AG04449 (cell line): ENCODE results near the gene LRMDA.

Source experiments
- CTCF ChIA-PET: fragments of 350-600 bp; formaldehyde crosslinking; extraction: SDS; loops from one replicate; lab custom pipeline; 2021; ENCODE audit warnings: antibody characterized with exemption; lab: Yijun Ruan, JAX
- POLR2A ChIA-PET: fragments of 400-600, 350-600 bp; formaldehyde crosslinking; extraction: SDS; loops from one replicate; lab custom pipeline; 2020; ENCODE audit warnings: antibody characterized with exemption, inconsistent platforms; lab: Yijun Ruan, JAX
- DNase-seq: peaks from one replicate; pipeline ENCODE4 v3.0.0-alpha.2; 2010; ENCODE audit warnings: low read depth, low spot score
- H3K4me3 ChIP-seq: 2 replicates; pipeline ENCODE4 v1.5.1; 2011; ENCODE audit warnings: low read depth, mild to moderate bottlenecking, control low read depth, low read length
- TF ChIP-seq, protein P1 (sequence below): IDR thresholded peaks from one replicate; pipeline ENCODE4 v1.5.1; 2011; ENCODE audit warnings: mild to moderate bottlenecking, moderate library complexity, low read length, control low read depth, inconsistent platforms; ENCODE audit not compliant: insufficient read depth; ENCODE audit errors: missing control alignments

The LRMDA gene

DNA sequence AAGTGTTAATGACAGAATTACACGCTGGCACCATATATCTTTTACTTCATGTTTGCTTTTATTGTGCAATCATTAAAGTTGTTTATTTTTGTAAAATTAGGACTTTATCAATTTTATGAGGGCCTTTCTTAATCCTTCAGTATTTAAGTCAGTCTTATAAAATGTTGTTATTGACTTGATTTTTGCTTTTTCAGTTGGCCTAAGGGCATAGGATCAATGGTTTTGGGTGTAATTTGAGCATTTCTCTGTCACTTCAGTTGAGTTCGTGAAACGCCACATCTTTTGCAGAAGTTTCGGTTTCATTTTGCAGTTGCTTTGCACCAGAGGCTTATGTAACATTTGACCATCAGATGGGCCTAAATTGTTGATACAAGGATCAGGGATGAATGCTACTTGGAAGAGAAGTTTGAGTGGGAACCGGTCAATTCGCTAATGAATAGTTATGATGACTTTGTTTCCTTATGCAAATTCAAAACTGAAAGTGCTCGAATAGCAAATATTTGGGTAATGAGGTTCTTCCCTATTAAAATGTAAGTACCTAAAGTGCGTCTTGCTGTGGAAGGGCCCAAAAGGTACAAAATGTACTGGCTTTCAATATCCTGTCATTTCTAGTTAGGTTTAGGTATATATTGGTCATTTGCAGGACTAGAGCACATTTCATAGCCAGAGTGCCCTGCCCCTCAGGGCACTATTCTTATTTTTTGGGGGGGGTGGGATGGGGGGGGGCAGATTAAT lies 340.9 kb downstream of the LRMDA start:
- CTCF ChIA-PET = interaction anchor here (1.4 kb wide), 1 partner anchor 1233 kb away, joined by 4 read pairs; no protein-coding TSS in a partner anchor
- DNase-seq = no peak
- POLR2A ChIA-PET = no interaction called here
- TF ChIP-seq, protein P1, sequence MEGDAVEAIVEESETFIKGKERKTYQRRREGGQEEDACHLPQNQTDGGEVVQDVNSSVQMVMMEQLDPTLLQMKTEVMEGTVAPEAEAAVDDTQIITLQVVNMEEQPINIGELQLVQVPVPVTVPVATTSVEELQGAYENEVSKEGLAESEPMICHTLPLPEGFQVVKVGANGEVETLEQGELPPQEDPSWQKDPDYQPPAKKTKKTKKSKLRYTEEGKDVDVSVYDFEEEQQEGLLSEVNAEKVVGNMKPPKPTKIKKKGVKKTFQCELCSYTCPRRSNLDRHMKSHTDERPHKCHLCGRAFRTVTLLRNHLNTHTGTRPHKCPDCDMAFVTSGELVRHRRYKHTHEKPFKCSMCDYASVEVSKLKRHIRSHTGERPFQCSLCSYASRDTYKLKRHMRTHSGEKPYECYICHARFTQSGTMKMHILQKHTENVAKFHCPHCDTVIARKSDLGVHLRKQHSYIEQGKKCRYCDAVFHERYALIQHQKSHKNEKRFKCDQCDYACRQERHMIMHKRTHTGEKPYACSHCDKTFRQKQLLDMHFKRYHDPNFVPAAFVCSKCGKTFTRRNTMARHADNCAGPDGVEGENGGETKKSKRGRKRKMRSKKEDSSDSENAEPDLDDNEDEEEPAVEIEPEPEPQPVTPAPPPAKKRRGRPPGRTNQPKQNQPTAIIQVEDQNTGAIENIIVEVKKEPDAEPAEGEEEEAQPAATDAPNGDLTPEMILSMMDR = no peak
- no peak overlapping the region for H3K4me3 ChIP-seq

DNA sequence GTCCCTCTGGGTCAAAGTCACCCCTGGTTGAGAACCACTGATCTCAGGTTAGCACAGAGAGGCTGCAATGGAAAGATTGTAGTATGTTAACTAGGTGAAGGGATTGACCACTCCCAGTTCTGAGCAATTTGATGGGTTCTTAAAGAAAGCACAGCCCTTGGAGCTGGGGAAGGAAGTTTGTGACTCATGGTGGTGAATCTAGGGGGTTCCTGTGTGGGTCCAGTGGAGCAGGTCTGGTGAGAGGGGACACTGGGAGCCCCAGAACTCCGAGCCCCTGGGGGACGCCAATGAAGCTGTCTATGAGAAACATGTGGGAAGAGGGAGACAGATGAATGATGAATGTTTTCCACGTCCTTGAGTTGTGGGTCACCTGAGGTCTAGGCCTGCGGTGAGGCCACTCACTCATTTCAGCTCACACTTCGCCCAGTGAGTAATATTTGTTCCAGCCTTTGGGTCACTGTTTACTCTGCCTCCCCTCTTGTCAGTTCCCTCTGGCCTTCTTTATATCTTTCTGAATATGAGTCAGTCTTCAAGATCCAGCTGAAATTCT lies 341.9 kb downstream of the LRMDA start:
- ChIA-PET CTCF (no interaction called here), POLR2A (no interaction called here)
- TF ChIP-seq, protein P1 = no peak
- no peak overlapping the region for H3K4me3 ChIP-seq
- DNase-seq = no peak

DNA sequence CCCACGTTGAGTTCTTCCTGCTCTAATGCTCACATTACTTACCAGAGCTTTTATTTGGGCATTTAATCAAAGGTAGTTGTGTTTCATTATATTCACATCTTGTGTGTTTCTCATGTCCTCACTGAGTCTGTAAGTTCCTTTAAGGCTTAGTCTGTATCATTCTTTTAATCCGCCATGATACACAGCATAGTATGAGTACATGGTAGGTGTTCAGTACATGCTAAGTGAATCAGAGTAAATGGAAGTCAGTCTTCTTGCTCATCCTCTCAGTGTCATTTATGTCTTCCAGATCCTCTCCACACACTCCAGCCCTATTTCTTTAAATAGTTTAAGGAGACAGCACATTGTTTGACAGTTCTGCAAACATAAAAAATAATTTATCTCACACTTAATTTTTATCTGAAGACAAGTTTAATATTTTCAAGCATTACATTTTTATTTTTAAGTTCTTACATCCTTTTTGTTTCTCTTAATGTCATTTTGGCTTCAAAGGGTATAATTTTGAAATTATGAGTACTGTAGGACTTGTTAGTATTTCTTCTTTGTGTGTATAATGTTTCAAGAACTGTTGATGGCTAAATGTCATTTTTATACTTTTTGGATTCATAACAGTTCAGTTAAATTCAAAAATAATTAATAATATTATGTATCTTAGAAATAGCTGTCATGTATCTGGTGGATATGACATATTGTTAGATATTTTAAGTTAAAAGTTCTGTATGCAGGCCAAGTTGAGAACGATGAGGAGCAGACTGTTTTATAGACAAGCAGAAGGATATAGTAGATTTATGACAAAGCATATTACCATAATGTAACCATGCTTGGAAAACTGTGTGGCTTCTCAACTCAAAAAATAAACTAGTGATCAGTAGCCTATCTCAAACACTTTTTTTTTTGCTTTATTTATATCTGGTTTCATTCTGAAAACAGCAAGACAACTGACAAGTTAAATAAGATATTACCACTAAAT lies 342.7 kb downstream of the LRMDA start:
- TF ChIP-seq, protein P1 = no peak
- CTCF ChIA-PET = no interaction called here
- no peak overlapping the region for H3K4me3 ChIP-seq
- no peak for DNase-seq
- POLR2A ChIA-PET = no interaction called here

DNA sequence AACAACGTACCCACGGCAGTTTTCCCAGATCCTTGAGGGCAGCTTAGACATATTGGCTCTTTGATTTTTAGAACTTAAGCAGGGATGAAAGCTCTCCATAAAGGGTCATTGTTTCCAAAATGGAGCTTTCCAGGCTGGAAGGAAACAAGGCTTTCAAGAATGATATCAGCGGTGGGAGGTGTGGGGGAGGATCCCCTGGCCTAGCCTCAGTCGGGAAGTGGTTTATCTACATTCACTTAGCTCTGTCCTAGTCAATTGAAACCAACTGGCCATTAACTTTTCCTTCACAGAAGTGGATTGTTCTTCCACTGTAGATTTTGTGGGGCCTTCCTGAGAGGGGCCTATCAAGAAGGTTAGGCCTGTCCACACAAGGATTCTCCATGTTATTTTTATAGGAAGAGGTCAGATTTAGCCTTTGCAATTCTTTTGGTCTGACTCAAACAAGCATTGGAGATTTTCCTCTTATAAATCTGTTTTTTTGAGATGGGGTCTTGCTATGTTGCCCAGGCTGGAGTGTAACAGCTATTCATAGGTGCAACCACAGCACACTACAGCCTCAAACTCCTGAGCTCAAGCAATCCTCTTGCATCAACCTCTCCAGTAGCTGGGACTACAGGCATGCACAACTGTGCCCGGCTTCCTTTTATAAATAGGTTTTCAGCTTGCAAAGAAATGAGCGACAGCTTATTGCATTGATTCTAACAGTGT lies 343.5 kb downstream of the LRMDA start:
- ChIA-PET POLR2A (no interaction called here), CTCF (no interaction called here)
- no peak overlapping the region for H3K4me3 ChIP-seq
- TF ChIP-seq, protein P1 = no peak
- DNase-seq = no peak

DNA sequence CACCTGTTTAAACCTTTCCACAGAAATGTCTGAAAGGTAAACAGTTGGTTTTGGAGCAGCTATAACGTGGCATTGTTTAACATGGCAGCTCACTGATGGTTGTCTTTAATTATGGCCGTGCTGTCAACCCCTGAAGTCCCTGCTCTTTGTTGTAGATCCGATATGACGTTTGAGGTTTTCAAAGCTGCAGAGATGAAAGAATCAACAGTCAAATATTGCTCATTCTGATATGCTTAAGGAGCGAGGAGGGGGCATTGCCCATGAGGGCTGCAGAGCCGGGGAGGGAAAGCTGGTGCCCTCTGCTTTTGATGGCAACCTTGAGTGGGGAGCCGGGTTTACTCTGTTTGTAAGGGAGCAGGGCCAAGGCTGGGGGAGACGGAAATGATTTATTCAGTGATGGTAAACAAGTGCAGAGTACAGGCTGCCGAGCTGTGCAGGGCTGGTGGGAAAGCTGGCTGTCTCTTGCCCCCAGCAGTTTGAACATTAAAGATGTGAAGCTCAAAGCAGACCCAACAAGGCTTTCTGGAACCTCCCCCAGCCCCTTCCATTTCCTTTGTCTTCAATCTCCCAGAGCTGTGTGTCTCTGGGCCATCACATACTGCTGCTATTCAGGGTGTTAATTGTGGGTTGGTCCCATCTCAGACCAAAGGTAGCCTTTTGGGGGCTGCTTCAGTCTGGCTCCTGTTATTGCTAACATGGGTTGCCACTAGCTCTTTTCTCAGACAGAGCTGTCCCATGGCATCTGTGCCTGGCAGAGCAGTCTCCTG lies 345.5 kb downstream of the LRMDA start:
- POLR2A ChIA-PET = no interaction called here
- CTCF ChIA-PET = no interaction called here
- TF ChIP-seq, protein P1 = no peak
- no peak overlapping the region for H3K4me3 ChIP-seq
- no peak for DNase-seq
